ENCODE measurements around the gene BRD3. TPM values are rescaled to one million over a fixed set of nuclear protein-coding genes. Genes with fewer than 3 reads are reported as not detected.

The BRD3 gene
- total RNA-seq, 1 donor = 6.9 TPM

DNA sequence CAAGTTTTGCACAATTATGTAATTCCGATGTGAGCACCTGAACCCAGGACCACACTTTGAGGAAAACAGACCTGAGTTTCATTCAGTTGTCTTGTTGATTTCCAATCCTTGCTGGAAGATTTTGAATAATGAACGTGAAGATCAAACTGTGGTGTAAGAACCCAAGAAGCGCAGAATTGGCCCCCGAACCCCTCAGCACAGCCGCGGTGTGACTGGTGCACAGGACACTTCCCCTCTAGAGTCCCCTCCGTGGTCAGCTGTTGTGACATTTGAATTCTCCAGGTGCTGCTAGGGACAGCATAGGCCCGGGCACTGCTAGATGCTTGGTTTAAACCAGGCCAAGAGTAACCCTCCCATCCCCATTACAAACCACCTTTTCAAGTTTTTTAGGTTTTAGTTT is 40.8 kb downstream of the BRD3 start:
- peaks cover 23% of the 10 kb centered on the region for H3K36me3 ChIP-seq (ENCODE audit: insufficient read depth, low read length)
- DNase-seq (ENCODE audit: insufficient read length, low spot score, missing footprints) = peak; percentile 38
- TF ChIP-seq CTCF (IDR thresholded peaks at IDR 0.05; ENCODE audit: extremely low read depth, low read depth, low read length) = no peak
- no peak overlapping the region for H3K27ac ChIP-seq (ENCODE audit: low read depth, low read length)
- no peak overlapping the region for H3K4me2 ChIP-seq (ENCODE audit: insufficient read depth, low read length)
- peaks cover 5% of the 10 kb centered on the region for H3K27me3 ChIP-seq (ENCODE audit: insufficient read depth, low read length)
- H3K9me3 ChIP-seq (ENCODE audit: low read depth, low read length) = no peaks in the 10 kb centered on the region
- H3K79me2 ChIP-seq (ENCODE audit: insufficient read depth, low read length) = peaks cover 3% of the 10 kb centered on the region
- peaks cover 12% of the 10 kb centered on the region for H3K4me1 ChIP-seq (ENCODE audit: insufficient read depth, low read length)
- H2AFZ ChIP-seq (ENCODE audit: low read length) = no peak overlapping the region
- H3K4me3 ChIP-seq (ENCODE audit: insufficient read depth, low read length) = no peak overlapping the region
- peaks cover 3% of the 10 kb centered on the region for H4K20me1 ChIP-seq (ENCODE audit: insufficient read depth, low read length)

DNA sequence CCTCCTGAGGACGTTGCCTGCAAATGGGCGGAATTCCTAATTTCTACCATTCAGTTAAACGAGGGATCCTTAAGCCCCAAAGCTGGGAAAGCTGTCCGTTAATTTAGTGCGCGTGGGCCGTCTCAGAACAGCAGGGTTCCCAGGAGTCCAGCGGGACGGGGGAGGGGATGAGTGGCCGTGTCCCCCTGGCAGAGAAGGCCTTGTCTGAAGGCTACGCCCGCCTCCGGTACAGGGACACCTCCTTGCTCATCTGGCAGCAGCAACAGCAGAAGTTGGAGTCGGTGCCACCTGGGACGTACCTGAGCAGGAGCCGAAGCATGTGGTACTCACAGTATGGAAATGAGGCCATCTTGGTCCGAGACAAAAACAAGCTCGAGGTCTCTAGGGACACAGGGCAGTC is 41.2 kb downstream of the BRD3 start:
- H4K20me1 ChIP-seq (ENCODE audit: insufficient read depth, low read length) = peaks cover 3% of the 10 kb centered on the region
- peak overlapping the region; percentile 83 for H3K4me2 ChIP-seq (ENCODE audit: insufficient read depth, low read length)
- peak overlapping the region; percentile 73 for H3K4me3 ChIP-seq (ENCODE audit: insufficient read depth, low read length)
- H3K9me3 ChIP-seq (ENCODE audit: low read depth, low read length) = no peaks in the 10 kb centered on the region
- DNase-seq (ENCODE audit: insufficient read length, low spot score, missing footprints) = peak; percentile 27
- peaks cover 19% of the 10 kb centered on the region for H3K36me3 ChIP-seq (ENCODE audit: insufficient read depth, low read length)
- H3K4me1 ChIP-seq (ENCODE audit: insufficient read depth, low read length) = peaks cover 12% of the 10 kb centered on the region
- peaks cover 5% of the 10 kb centered on the region for H3K27me3 ChIP-seq (ENCODE audit: insufficient read depth, low read length)
- H3K79me2 ChIP-seq (ENCODE audit: insufficient read depth, low read length) = peaks cover 3% of the 10 kb centered on the region
- no peak for TF ChIP-seq CTCF (IDR thresholded peaks at IDR 0.05; ENCODE audit: extremely low read depth, low read depth, low read length)
- H3K27ac ChIP-seq (ENCODE audit: low read depth, low read length) = no peak overlapping the region
- no peak overlapping the region for H2AFZ ChIP-seq (ENCODE audit: low read length)

- Histone ChIP-seq H3K27me3 (ENCODE audit: insufficient read depth, low read length) (peaks cover 5% of the 10 kb centered on the region), H2AFZ (ENCODE audit: low read length) (peak overlapping the region; percentile 44), H3K4me2 (ENCODE audit: insufficient read depth, low read length) (peak overlapping the region; percentile 83), H4K20me1 (ENCODE audit: insufficient read depth, low read length) (peaks cover 3% of the 10 kb centered on the region), H3K9me3 (ENCODE audit: low read depth, low read length) (no peaks in the 10 kb centered on the region), H3K79me2 (ENCODE audit: insufficient read depth, low read length) (peaks cover 3% of the 10 kb centered on the region), H3K36me3 (ENCODE audit: insufficient read depth, low read length) (peaks cover 15% of the 10 kb centered on the region), H3K4me1 (ENCODE audit: insufficient read depth, low read length) (peaks cover 12% of the 10 kb centered on the region), H3K27ac (ENCODE audit: low read depth, low read length) (no peak overlapping the region), H3K4me3 (ENCODE audit: insufficient read depth, low read length) (peak overlapping the region; percentile 73)
- DNase-seq (ENCODE audit: insufficient read length, low spot score, missing footprints) = peak; percentile 93
- TF ChIP-seq CTCF (IDR thresholded peaks at IDR 0.05; ENCODE audit: extremely low read depth, low read depth, low read length) = peak; percentile 10
These were observed 42.0 kb downstream of the BRD3 start for GRCh38 chr9:134025606-134026541.
